ENCODE results near the gene CMTM8.

Gene CMTM8

GRCh38 chr3:32310336-32310735 is 71.9 kb downstream of the CMTM8 start:
- H3K4me3 ChIP-seq (ENCODE audit: low read depth, low read length) = no peak overlapping the region
- CTCF ChIA-PET = interaction anchor here (1.3 kb wide), 1 partner anchor 12 kb away, joined by 4 read pairs; no protein-coding TSS in a partner anchor
- no peak for TF ChIP-seq CTCF (IDR thresholded peaks at IDR 0.05; ENCODE audit: insufficient read depth, low read length, missing control alignments)
- DNase-seq (ENCODE audit: low read depth, low spot score) = no peak
- POLR2A ChIA-PET = interaction anchor here (0.6 kb wide), 1 partner anchor 209 kb away, joined by 3 read pairs; no protein-coding TSS in a partner anchor

GRCh38 chr3:32310918-32311839 is 72.7 kb downstream of the CMTM8 start:
- no peak overlapping the region for H3K4me3 ChIP-seq (ENCODE audit: low read depth, low read length)
- CTCF ChIA-PET = interaction anchor here (1.3 to 3.6 kb wide), 2 partner anchors 13 to 15 kb away, joined by 4 to 20 read pairs; no protein-coding TSS in a partner anchor
- no peak for TF ChIP-seq CTCF (IDR thresholded peaks at IDR 0.05; ENCODE audit: insufficient read depth, low read length, missing control alignments)
- DNase-seq (ENCODE audit: low read depth, low spot score) = no peak
- POLR2A ChIA-PET = no interaction called here

- no peak for TF ChIP-seq CTCF (IDR thresholded peaks at IDR 0.05; ENCODE audit: insufficient read depth, low read length, missing control alignments)
- no peak overlapping the region for H3K4me3 ChIP-seq (ENCODE audit: low read depth, low read length)
- DNase-seq (ENCODE audit: low read depth, low spot score) = no peak
- ChIA-PET CTCF (interaction anchor here (3.6 kb wide), 1 partner anchor 16 kb away, joined by 20 read pairs; no protein-coding TSS in a partner anchor), POLR2A (no interaction called here)
Measured at GRCh38 chr3:32312251-32312650, 73.8 kb downstream of the CMTM8 start.

- no peak overlapping the region for H3K4me3 ChIP-seq (ENCODE audit: low read depth, low read length)
- DNase-seq (ENCODE audit: low read depth, low spot score) = no peak
- ChIA-PET POLR2A (no interaction called here), CTCF (interaction anchor here (1.5 to 3.6 kb wide), 2 partner anchors 9 to 17 kb away, joined by 3 to 20 read pairs; no protein-coding TSS in a partner anchor)
- no peak for TF ChIP-seq CTCF (IDR thresholded peaks at IDR 0.05; ENCODE audit: insufficient read depth, low read length, missing control alignments)
Measured at GRCh38 chr3:32313169-32313568, 74.7 kb downstream of the CMTM8 start.

- POLR2A ChIA-PET = no interaction called here
- H3K4me3 ChIP-seq (ENCODE audit: low read depth, low read length) = no peak overlapping the region
- no peak for DNase-seq (ENCODE audit: low read depth, low spot score)
- CTCF ChIA-PET = interaction anchor here (1.5 to 3.6 kb wide), 2 partner anchors 9 to 17 kb away, joined by 3 to 20 read pairs; no protein-coding TSS in a partner anchor
- no peak for TF ChIP-seq CTCF (IDR thresholded peaks at IDR 0.05; ENCODE audit: insufficient read depth, low read length, missing control alignments)
Measured at GRCh38 chr3:32313723-32314473, 75.4 kb downstream of the CMTM8 start.

GRCh38 chr3:32315441-32315840 is 77.0 kb downstream of the CMTM8 start:
- H3K4me3 ChIP-seq (ENCODE audit: low read depth, low read length) = no peak overlapping the region
- POLR2A ChIA-PET = no interaction called here
- DNase-seq (ENCODE audit: low read depth, low spot score) = no peak
- no peak for TF ChIP-seq CTCF (IDR thresholded peaks at IDR 0.05; ENCODE audit: insufficient read depth, low read length, missing control alignments)
- CTCF ChIA-PET = no interaction called here
